Liver (tissue), 9 donors: ENCODE measurements around the gene DPP7. TPM values are rescaled to one million over a fixed set of nuclear protein-coding genes. Genes with fewer than 3 reads are reported as not detected.

Experiments used
- DNase-seq: peaks from one replicate; pipeline ENCODE4 v3.0.0-alpha.2; 2017; ENCODE audit warnings: low spot score
- H3K27ac ChIP-seq, 2 donors: one replicate each; pipeline ENCODE4 v1.7.0; 2013; ENCODE audit warnings: inconsistent platforms in 2 of 2, low read length in 2 of 2, control low read depth in 1 of 2, low read depth in 1 of 2, mild to moderate bottlenecking in 1 of 2
- H3K27me3 ChIP-seq, 4 donors: one replicate each; pipeline versions ENCODE4 v1.6.1 to v1.7.0; 2013; ENCODE audit warnings: low read length in 3 of 4, inconsistent platforms in 1 of 4, mild to moderate bottlenecking in 1 of 4, moderate library complexity in 1 of 4; ENCODE audit not compliant: control insufficient read depth in 4 of 4, insufficient read depth in 4 of 4
- H3K36me3 ChIP-seq, 4 donors: one replicate each; pipeline versions ENCODE4 v1.6.1 to v1.7.0; 2013; ENCODE audit warnings: low read length in 3 of 4, mild to moderate bottlenecking in 3 of 4, low read depth in 1 of 4, moderate library complexity in 1 of 4; ENCODE audit not compliant: control insufficient read depth in 4 of 4, insufficient read depth in 3 of 4
- H3K4me1 ChIP-seq, 4 donors: one replicate each; pipeline versions ENCODE4 v1.6.1 to v1.7.0; 2013; ENCODE audit warnings: low read length in 3 of 4, mild to moderate bottlenecking in 3 of 4, moderate library complexity in 1 of 4; ENCODE audit not compliant: control insufficient read depth in 4 of 4, insufficient read depth in 4 of 4
- H3K4me3 ChIP-seq, 3 donors: one replicate each; pipeline versions ENCODE4 v1.6.1 to v1.7.0; 2013; ENCODE audit warnings: low read length in 3 of 3, control low read depth in 1 of 3, low read depth in 1 of 3, mild to moderate bottlenecking in 1 of 3
- H3K9ac ChIP-seq, 2 donors: one replicate each; pipeline ENCODE4 v1.7.0; 2013; ENCODE audit warnings: low read length in 2 of 2, mild to moderate bottlenecking in 2 of 2, moderate library complexity in 2 of 2, control low read depth in 1 of 2, low read depth in 1 of 2
- H3K9me3 ChIP-seq, 4 donors: one replicate each; pipeline versions ENCODE4 v1.6.1 to v1.7.0; 2013; ENCODE audit warnings: low read length in 3 of 4; ENCODE audit not compliant: control insufficient read depth in 4 of 4
- EGR1 ChIP-seq, 2 donors: IDR thresholded peaks; 2 replicates each; pipeline ENCODE4 v1.6.1; 2016 to 2018; ENCODE audit warnings: antibody characterized with exemption in 2 of 2, low read depth in 2 of 2
- FOXA1 ChIP-seq: IDR thresholded peaks from 2 replicates; pipeline ENCODE4 v1.6.1; 2016; ENCODE audit warnings: antibody characterized with exemption
- GABPA ChIP-seq, 2 donors: IDR thresholded peaks in 1 of 2; conservative IDR thresholded peaks in 1 of 2; 2 replicates each; pipeline ENCODE4 v1.6.1; 2016; ENCODE audit warnings: antibody characterized with exemption in 2 of 2, mild to moderate bottlenecking in 1 of 2, moderate library complexity in 1 of 2
- HNF4A ChIP-seq, 2 donors: conservative IDR thresholded peaks; 2 replicates each; pipeline ENCODE4 v1.6.1; 2016; ENCODE audit warnings: antibody characterized with exemption in 2 of 2, mild to moderate bottlenecking in 2 of 2
- HNF4G ChIP-seq: IDR thresholded peaks from 2 replicates; pipeline ENCODE4 v1.6.1; 2016; ENCODE audit warnings: antibody characterized with exemption
- JUND ChIP-seq, 2 donors: IDR thresholded peaks; 2 replicates each; pipeline ENCODE4 v1.6.1; 2016; ENCODE audit warnings: antibody characterized with exemption in 2 of 2
- NR2F2 ChIP-seq: IDR thresholded peaks from 2 replicates; pipeline ENCODE4 v1.6.1; 2016; ENCODE audit warnings: antibody characterized with exemption
- RAD21 ChIP-seq, 2 donors: IDR thresholded peaks; 2 replicates each; pipeline ENCODE4 v1.6.1; 2016; ENCODE audit warnings: antibody characterized with exemption in 2 of 2, mild to moderate bottlenecking in 2 of 2
- RXRA ChIP-seq, 2 donors: IDR thresholded peaks; 2 replicates each; pipeline ENCODE4 v1.6.1; 2017 to 2018; ENCODE audit warnings: antibody characterized with exemption in 2 of 2, mild to moderate bottlenecking in 1 of 2
- SP1 ChIP-seq: IDR thresholded peaks from 2 replicates; pipeline ENCODE4 v1.6.1; 2018; ENCODE audit warnings: antibody characterized with exemption, mild to moderate bottlenecking
- TAF1 ChIP-seq: conservative IDR thresholded peaks from 2 replicates; pipeline ENCODE4 v1.6.1; 2016; ENCODE audit warnings: antibody characterized with exemption, mild to moderate bottlenecking
- YY1 ChIP-seq: IDR thresholded peaks from 2 replicates; pipeline ENCODE4 v1.6.1; 2016; ENCODE audit warnings: antibody characterized with exemption, mild to moderate bottlenecking
- WGBS: extraction: QIAGEN DNeasy Blood & Tissue Kit; methylation state at CpG from one replicate; pipeline ENCODE4 v1.1.7; 2013; 5-methylcytosine and 5-hydroxymethylcytosine counted together
- polyA plus RNA-seq, 2 donors: library from polyadenylated mRNA; stranded (reverse) in 1 of 2; unstranded in 1 of 2; fragments of 200-250 nt in 1 of 2; fragments of >200 nt in 1 of 2; fragmentation: Nextera tagmentation in 1 of 2; extraction: Ambion mirVana in 1 of 2; gene quantifications; one replicate each; pipeline versions ENCODE4 v1.2.1 to v1.2.3, GENCODE V29; 2013 to 2015
- total RNA-seq, 2 donors: library from RNA; depleted of rRNA; stranded (reverse); fragments of >200 nt; gene quantifications; one replicate each; pipeline ENCODE4 v1.2.3, GENCODE V29; 2014
- TF ChIP-seq, protein P1 (sequence below): IDR thresholded peaks from 2 replicates; pipeline ENCODE4 v1.6.1; 2016; ENCODE audit warnings: antibody characterized with exemption
- TF ChIP-seq, protein P2 (sequence below): IDR thresholded peaks from 2 replicates; pipeline ENCODE4 v1.6.1; 2016; ENCODE audit warnings: antibody characterized with exemption
- TF ChIP-seq, protein P3 (sequence below): IDR thresholded peaks from 2 replicates; pipeline ENCODE4 v1.6.1; 2016; ENCODE audit warnings: antibody characterized with exemption
- donor health status: healthy.
- donor health status: healthy.
- donor health status: healthy.
- donor health status: healthy.
- donor health status: healthy.

Gene DPP7
- total and polyA plus RNA-seq, 4 donors: 25.0 to 71.1 (median 50.7) TPM

DNA sequence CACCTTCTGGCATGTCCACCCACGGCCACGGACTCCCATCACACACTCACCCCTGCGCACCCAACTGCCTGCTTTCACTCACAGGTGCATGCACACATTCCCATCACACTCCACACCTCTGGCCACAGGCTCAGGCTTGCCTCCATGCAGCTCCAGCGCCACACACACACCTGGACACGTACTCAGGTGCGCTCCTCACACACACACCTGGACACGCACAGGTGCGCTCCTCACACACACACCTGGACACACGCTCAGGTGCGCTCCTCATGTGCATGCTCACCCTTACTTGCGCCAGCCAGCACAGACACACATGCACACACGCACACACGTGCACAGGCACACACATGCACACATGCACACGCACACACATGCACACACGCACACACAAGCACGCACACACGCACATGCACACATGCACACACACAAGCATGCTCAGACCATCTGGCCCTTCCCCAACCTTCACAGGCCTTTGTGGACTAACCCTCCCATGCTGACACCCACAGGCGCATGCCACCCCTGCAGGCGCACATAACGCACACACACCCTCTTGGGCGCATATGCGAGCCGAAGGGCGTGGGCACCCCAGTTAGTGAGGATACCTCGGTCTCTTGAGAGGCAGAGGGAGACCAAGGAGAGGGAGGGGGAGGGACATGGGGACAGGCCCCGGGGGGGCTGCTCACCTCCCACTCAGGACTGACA, 32.7 kb upstream of the DPP7 start:
- H3K36me3 ChIP-seq: no peaks in the 10 kb centered on the region
- no peak overlapping the region for H3K4me3 ChIP-seq
- H3K27me3 ChIP-seq: peaks cover 0 to 5% (median 3%) of the 10 kb centered on the region in 4 donors
- 84% methylated on average over 26 of the region's 26 CpGs for WGBS
- no peaks in the 10 kb centered on the region for H3K9me3 ChIP-seq
- no peak for DNase-seq
- H3K27ac ChIP-seq: no peak overlapping the region
- TF ChIP-seq, protein P1, sequence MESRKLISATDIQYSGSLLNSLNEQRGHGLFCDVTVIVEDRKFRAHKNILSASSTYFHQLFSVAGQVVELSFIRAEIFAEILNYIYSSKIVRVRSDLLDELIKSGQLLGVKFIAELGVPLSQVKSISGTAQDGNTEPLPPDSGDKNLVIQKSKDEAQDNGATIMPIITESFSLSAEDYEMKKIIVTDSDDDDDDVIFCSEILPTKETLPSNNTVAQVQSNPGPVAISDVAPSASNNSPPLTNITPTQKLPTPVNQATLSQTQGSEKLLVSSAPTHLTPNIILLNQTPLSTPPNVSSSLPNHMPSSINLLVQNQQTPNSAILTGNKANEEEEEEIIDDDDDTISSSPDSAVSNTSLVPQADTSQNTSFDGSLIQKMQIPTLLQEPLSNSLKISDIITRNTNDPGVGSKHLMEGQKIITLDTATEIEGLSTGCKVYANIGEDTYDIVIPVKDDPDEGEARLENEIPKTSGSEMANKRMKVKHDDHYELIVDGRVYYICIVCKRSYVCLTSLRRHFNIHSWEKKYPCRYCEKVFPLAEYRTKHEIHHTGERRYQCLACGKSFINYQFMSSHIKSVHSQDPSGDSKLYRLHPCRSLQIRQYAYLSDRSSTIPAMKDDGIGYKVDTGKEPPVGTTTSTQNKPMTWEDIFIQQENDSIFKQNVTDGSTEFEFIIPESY: no peak
- TF ChIP-seq NR2F2 (no peak), RXRA (IDR thresholded peaks at IDR 0.05) (no peak), HNF4G (no peak), EGR1 (IDR thresholded peaks at IDR 0.05; ENCODE audit: low read depth in 2 of 2) (no peak), HNF4A (conservative IDR thresholded peaks at IDR 0.05) (no peak), RAD21 (IDR thresholded peaks at IDR 0.05) (no peak)
- H3K4me1 ChIP-seq: no peaks in the 10 kb centered on the region
- no peak overlapping the region for H3K9ac ChIP-seq

DNA sequence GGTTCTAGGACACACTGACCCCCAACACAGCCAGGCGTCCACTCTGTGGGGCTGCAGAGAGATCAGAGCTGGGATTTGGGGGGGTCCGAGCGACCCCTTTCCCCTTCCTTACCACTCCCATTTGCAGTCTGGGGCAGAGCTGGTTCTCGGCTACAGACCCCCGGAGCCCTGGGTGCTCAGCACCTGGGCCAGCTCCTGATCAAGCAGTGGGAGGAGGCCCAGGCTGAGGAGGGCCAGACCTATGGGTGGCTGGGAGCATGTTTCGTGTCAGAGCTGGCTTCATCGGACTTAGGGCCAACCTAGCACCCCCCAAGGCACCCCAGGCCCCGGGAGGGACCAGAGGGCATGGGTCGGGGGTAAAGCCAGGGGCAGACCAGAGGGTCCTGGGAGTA, 32.0 kb upstream of the DPP7 start:
- Histone ChIP-seq H3K9ac (no peak overlapping the region), H3K27ac (no peak overlapping the region), H3K36me3 (no peaks in the 10 kb centered on the region), H3K4me3 (no peak overlapping the region), H3K9me3 (no peaks in the 10 kb centered on the region), H3K4me1 (no peaks in the 10 kb centered on the region), H3K27me3 (peaks cover 0 to 5% (median 3%) of the 10 kb centered on the region in 4 donors)
- no peak for TF ChIP-seq HNF4G
- no peak for TF ChIP-seq SP1
- no peak for TF ChIP-seq TAF1
- no peak for TF ChIP-seq NR2F2
- DNase-seq: no peak
- WGBS: 61% methylated on average over 9 of the region's 9 CpGs

DNA sequence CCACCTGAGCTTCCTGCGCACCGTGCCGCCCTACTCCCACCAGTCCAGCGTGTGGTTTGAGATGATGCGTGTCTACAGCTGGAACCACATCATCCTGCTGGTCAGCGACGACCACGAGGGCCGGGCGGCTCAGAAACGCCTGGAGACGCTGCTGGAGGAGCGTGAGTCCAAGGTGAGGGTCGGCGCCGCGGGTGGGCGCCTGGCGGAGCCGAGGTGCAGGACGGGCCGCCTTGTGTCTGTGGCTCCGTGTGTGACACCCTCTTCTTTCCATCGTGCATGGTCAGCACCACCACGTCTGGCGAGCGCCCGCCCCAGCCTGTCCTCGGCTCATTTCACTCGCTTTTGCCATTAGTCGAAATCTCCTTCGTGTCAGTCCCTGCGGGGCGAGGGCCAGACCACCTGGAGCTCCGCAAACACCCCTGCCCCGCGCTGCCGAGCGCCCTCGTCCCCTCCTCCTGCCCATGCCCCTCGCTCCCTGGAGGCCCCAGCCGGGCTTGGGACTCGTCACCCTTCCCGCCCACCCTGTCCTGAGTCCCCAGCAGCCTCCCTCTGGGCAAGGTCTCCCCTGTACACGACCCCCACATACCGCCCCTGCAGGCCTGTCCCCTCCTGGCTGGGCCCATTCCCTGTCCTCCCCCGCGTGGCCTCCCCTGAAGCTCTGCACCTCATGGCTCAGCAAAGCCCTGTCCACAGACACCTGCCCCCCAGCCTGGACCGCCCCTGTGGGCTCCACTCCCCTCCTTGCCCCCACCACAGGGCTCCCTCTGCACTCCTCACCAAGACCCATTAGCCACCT, 31.4 kb upstream of the DPP7 start:
- WGBS: 56% methylated on average over 49 of the region's 49 CpGs
- Histone ChIP-seq H3K4me1 (no peaks in the 10 kb centered on the region), H3K4me3 (no peak overlapping the region), H3K36me3 (no peaks in the 10 kb centered on the region), H3K27me3 (peaks cover 0 to 5% (median 3%) of the 10 kb centered on the region in 4 donors), H3K9ac (no peak overlapping the region), H3K9me3 (no peaks in the 10 kb centered on the region), H3K27ac (no peak overlapping the region)
- DNase-seq: no peak
- TF ChIP-seq, protein P2, sequence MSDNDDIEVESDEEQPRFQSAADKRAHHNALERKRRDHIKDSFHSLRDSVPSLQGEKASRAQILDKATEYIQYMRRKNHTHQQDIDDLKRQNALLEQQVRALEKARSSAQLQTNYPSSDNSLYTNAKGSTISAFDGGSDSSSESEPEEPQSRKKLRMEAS: no peak
- no peak for TF ChIP-seq FOXA1
- TF ChIP-seq JUND (IDR thresholded peaks at IDR 0.05): no peak
- no peak for TF ChIP-seq EGR1 (IDR thresholded peaks at IDR 0.05; ENCODE audit: low read depth in 2 of 2)
- TF ChIP-seq YY1: no peak
- TF ChIP-seq HNF4A (conservative IDR thresholded peaks at IDR 0.05): no peak
- no peak for TF ChIP-seq HNF4G
- no peak for TF ChIP-seq GABPA (IDR thresholded peaks at IDR 0.05 in 1 of 2, conservative IDR thresholded peaks at IDR 0.05 in 1 of 2)
- TF ChIP-seq RXRA (IDR thresholded peaks at IDR 0.05): no peak
- TF ChIP-seq, protein P1: no peak
- TF ChIP-seq, protein P3, sequence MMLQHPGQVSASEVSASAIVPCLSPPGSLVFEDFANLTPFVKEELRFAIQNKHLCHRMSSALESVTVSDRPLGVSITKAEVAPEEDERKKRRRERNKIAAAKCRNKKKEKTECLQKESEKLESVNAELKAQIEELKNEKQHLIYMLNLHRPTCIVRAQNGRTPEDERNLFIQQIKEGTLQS: no peak
- no peak for TF ChIP-seq TAF1
